Inflammatory macrophage treated with lipopolysaccharide for 4 hours (primary cell): ENCODE data around the gene DYNLT5.
"Not testable (repeated sequence)": the region's sequence is repeated elsewhere in the genome, so short reads cannot be mapped to it uniquely, and the experiment has no call there.

Source experiments
- DNase-seq: peaks from one replicate; pipeline ENCODE4 v3.0.0-alpha.2; 2020

DYNLT5 gene

DNA sequence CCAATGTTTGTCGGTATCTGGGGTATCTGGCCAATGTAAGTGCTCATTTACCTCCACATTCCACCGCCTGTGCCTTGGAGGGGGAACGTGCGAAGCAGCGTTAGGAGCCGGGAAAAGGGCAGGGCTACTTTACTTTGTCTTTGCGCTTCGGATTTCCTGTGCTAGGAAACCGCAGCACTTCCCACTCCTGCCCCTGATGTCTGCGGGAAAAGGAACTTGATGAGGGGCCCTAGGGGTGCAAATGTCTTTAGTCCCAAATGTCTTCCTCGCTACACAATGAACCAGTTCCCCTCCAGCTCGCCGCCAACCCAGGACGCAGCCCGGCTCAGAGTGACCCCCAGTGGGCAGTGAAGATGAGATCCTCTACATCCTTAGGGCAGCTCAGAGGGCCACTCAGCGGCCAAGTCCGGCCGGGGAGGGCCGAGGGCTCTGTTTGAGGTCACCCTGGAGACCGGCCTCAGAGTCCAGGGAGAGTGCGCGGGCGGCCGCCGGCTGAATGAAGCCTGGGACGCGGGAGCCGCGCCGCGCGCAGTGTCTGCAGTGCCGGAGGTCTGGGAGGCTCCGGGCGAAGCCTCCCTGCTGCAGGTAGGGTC is at the start of gene DYNLT5:
Gene DYNLT5 (plus strand): TSS at position 460 of the 593 bp plus-strand sequence. CDS start 2,200 bp downstream, outside the sequence.
- DNase-seq: peak; percentile 70

- DNase-seq: no peak
Measured at GRCh38 chr1:66704177-66704875, 47.9 kb upstream of the DYNLT5 start.

DNA sequence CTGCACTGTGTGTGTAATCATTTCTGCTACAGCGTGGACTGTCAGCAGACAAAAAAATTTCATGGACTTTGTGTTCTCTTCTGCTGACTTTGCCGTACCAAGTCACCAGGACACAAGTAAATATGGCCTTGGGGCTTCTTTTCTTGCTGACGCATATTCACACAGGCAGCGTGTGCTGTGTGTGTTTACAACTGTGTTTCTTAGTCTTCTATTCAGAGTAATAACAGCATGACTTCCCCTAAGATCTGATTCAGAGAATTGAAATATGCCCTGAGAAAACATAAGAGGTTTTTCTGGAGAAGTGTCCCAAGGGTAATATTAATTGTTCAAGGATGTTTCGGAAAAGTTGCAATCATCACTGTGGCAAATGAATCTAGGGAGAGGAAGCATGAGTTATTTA is 47.1 kb upstream of the DYNLT5 start:
- DNase-seq: no peak

GRCh38 chr1:66711420-66711819 is 40.8 kb upstream of the DYNLT5 start:
- no peak for DNase-seq

DNA sequence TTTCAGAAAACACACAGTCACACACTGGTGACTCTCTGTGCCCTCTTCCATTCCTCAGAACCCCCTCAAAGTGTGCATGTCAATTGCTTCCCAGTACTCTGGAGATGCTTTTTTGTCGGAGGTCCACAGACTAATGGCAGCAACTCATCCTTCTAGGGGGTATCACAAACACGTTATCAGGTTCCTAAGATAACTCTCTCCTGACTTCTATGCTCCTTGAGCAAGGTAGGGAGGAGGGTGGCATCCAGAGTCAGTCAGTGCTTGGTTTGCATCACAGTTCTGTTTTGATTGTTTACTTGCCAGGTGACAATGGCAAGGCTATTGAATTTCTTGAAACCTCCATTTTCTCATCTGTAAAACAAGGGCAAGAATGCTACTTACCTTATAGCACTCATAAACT is 39.4 kb upstream of the DYNLT5 start:
- DNase-seq: no peak

- no peak for DNase-seq
Measured at GRCh38 chr1:66723985-66724384, 28.3 kb upstream of the DYNLT5 start.

GRCh38 chr1:66725885-66726665 is 26.2 kb upstream of the DYNLT5 start:
- DNase-seq: peak; percentile 89

- no peak for DNase-seq
Measured at GRCh38 chr1:66728021-66728420, 24.2 kb upstream of the DYNLT5 start.

GRCh38 chr1:66728716-66729115 is 23.5 kb upstream of the DYNLT5 start:
- DNase-seq: not testable (repeated sequence)

DNA sequence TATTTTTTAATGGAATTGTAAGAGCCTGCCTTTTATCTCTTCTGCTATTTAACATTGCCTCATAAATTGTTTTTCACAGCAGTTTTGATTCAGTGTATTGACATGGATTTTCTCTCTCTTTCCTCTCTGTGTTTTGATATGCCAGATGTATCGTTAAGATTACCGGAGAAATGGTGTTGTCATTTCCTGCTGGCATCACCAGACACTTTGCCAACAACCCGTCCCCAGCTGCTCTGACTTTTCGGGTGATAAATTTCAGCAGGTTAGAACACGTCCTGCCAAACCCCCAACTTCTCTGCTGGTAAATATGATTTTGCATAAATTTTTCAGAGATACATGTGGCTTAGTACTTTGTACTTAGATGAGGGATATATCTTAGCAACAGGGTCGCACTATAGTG is 23.1 kb upstream of the DYNLT5 start:
- DNase-seq: no peak

DNA sequence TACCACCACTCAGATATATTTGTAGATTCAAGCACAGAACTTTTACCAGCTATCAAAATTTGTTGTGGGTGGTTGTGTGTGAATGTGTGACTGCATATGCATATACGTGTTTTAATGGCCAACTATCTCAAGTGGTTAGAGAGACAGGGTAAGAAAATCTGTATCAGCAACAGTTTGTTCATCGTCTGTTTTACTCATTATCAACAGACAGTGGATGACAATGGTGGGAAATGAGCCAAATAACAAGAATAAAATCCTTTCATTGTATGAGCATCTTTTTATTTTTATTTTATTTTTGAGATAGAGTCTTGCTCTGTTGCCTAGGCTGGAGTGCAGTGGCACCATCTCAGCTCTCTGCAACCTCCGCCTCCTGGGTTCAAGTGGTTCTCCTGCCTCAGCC is 22.7 kb upstream of the DYNLT5 start:
- no peak for DNase-seq

GRCh38 chr1:66730462-66730861 is 21.8 kb upstream of the DYNLT5 start:
- no peak for DNase-seq

DNA sequence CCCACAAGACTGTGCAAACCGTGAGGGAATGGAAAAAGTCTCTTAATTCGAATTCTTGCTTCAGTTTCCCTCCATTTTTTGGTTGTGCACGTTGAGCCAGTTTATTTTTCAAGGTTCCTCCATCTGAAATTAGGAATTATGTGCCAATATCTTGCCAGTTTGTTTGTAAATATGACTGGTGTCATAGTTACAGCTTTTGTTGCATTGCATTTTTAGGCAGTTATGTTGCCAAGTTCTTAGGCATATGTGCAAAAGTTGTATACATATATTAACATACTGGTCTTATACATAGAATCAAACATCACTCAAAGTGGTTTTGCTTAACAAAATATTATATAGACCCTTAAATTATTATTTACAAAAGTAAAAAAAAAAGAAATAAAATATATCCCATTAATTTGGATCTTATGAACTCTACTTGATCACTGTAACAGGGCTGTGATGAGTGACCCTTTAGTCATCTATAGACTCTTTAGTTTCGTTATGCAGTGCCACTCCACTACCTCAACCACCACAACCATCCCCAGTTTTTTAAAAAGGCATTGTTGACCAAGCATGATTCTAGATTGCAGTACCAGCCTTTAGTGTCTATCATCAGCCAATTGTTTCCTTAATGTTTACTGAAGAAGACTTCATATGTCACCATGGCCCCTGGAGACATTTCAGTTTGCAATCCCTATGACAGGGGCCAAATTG is 20.9 kb upstream of the DYNLT5 start:
- DNase-seq: peak; percentile 54

DNA sequence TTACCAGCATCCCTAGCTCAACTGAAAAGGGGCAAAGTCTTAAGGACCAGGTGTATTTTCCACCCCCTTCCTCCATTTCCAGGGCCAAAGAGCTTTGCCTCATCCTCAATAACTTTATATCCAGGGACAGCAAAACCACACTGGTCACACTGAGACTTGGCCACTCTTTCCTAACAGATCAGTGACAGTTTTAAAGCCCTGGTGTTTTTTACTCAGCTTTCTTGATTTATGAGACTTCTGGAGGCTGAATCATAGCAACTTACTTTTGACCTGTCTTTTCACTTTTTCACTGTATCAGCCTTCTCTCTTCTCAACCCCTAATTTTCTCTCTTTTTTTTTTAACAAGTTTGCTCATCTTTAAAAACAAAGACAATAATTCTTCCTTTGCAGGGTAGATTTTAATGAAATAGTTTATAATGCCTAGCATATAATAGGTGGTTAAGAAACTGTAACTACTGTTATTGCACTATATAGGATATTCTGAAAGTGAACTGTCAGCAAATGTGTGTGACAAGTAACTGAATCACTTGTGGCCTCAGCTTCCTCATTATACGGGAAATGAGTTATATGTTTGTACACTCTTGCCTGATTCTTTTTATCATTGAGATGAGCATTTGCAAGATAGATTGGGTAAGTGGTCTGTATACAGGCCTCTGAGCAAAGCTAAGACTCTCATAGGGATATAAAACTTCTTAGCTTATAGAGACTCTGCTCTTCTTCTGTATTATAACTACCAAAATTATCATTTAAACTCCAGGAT is 19.7 kb upstream of the DYNLT5 start:
- DNase-seq: peak; percentile 93

- DNase-seq: peak; percentile 16
Measured at GRCh38 chr1:66733348-66734017, 18.8 kb upstream of the DYNLT5 start.

GRCh38 chr1:66734531-66734930 is 17.7 kb upstream of the DYNLT5 start:
- DNase-seq: not testable (repeated sequence)

DNA sequence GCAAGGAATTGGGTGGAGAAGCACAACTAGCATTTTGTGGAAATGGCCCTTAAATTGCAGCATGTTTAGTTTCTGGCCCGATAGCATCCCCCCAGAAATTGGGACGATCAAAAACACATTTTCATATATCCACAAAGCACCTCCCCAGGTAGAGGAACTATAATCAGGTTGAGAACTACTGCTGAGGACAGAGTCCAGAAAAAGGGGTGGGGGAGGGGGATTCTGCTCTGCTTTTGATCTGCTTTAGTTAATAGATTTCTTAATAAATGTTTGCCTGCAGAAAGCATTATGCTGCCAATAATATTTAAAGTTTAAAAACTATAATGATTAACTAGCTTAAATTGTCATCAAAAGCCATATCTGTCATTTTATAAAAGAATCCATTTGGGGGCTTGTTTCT is 14.4 kb upstream of the DYNLT5 start:
- DNase-seq: no peak

DNA sequence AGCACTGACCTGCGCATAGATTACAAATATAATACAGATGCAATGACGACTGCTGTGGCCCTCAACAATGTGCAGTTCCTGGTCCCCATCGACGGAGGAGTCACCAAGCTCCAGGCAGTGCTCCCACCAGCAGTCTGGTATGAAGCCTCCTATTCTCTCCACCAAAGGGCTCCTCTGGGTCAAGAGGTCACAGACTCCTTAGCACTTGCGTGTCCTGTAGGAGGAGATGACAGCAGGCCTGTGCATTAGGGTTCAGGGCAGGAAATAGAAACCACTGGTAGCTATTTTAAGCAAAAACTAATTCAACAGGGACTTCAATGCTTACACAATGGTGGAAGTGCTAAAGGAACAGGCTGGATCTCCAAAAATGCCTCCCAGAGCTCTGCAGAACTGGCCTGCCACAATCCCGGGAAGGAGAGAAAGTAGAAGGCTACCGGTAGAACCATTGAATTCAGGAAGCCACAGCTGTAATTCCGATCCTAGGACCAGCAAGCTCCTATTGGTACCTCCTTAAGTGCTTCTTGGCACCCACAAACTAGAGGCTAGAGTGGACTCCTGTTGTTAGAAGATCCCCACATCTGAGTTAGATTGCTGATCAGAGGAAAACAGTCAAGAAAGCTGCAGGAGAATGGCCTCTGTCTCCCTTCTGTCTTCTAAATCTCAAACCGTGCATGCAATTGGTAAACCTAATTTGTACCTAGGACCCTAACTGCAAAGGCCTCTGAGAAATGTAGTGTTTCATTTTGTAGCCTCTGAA is 12.7 kb upstream of the DYNLT5 start:
- DNase-seq: peak; percentile 73

DNA sequence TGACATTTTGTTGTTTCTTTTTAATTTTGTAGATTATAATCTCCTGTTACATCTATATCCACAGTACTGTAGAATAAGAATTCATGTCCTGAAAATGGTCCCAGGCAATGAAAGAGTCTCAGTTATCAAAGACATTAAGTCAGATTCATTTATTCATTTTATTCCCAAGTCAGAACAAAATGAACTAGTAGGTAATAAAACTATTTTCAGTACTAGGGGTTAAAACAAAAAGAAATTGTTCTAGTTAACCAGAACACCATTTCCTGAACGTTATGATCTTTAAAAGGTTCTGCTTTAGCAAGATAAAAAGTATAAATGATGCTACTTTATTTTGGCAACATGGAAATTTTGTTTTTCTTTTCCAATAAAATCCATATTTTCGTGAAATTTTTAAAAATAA is 6.8 kb upstream of the DYNLT5 start:
- DNase-seq: no peak

DNA sequence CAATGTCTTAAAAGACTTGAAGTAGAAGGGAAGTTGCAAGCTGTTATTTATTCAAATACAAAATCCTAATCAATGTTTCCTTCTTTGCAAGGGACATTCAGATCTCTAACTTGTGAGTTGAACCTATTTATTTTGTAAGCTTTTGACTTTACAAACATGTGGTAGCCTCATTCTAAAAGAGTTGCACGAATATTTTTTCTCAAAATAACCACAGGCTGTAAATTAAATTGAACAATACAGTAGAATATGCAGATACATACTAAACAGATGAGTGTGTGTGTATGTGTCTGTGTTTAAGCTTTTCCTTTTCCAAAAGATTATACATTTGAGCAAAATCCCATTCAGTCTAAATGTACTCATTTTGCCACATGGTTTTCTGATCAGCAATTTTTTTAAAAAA is 4.8 kb upstream of the DYNLT5 start:
- DNase-seq: no peak

DNA sequence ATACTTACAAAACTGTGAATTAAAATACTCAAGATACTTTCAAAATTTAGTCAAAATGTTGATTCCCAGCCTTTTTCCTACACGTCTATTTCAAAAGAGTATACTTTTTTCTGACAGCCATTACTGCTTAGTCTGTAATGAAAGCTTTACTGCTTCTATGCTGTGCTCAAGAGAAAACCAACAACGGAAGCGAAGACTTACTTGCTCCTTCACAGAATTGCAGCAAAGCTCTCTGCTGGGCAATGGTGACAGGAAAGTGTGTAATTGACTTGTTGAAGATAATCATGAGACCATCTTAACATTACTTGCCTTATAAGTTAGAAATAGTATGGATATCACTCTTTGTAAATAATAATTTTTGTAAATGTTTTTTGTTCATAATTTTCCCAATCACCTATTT is 1.7 kb upstream of the DYNLT5 start:
- DNase-seq: no peak
